Activated gamma-delta T cell treated with anti-CD3 and anti-CD28 coated beads, Interleukin-2, amount 50 U/mL, for 16 hours (primary cell): ENCODE data around the gene HERPUD2.

Experiments used
- DNase-seq: peaks from one replicate; pipeline ENCODE4 v3.0.0-alpha.2; 2020; ENCODE audit warnings: low read depth

The HERPUD2 gene, protein sequence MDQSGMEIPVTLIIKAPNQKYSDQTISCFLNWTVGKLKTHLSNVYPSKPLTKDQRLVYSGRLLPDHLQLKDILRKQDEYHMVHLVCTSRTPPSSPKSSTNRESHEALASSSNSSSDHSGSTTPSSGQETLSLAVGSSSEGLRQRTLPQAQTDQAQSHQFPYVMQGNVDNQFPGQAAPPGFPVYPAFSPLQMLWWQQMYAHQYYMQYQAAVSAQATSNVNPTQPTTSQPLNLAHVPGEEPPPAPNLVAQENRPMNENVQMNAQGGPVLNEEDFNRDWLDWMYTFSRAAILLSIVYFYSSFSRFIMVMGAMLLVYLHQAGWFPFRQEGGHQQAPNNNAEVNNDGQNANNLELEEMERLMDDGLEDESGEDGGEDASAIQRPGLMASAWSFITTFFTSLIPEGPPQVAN

DNA sequence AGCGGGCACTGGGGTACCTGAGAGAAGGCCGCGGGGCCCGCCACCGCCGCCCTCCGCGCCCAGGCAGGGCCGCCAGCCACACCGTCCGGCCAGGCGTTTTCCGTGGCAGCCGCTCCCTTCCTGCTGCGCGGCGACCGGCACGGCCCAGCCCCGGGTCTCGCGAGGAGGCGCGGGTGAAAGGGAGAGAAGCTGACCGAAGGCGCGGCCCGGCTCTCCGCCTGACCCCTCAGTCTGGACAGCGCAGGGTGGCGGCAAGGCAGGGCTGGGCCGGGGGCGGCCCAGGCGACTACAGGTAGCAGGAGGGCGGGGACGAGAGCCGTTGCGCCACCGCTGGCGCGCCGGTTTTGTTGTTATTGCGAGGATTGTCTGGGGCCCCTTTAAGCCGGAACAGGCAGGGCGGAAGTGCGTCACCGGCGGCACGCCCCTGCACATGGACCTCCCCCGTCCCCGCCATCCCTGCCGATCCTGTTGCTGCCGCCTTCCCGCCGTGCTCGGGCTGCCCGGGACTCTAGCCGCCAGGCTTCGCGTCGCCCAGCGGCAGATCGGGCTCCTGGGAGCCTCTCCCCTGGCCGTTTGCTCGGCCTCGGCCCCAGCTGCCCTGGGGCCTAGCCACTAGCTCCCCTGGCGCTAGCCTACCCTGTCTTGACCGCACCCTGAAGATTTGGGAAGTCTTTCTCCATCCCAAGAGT, at the start of gene HERPUD2:
Gene HERPUD2, minus strand, starts transcription at position 352 of the 689 bp plus-strand sequence. CDS start 805 bp downstream, outside the sequence.
- DNase-seq: peak; percentile 89

DNA sequence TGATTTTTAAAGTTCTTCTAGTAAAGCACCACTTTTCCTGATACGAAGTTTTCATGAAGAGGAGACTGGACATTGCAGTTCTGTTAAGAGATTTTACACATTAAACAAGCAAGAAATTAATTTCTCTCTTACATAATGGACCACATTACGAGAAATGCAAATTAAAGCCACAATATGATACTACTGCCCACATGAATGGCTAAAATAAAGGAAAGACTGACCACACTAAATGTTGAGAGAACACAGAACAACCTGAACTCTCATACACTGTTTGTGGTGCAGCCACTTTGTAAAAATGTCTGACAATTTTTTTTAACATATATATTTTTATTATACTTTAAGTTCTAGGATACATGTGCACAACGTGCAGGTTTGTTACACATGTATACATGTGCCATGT, 44.0 kb upstream of the HERPUD2 start:
- no peak for DNase-seq

DNA sequence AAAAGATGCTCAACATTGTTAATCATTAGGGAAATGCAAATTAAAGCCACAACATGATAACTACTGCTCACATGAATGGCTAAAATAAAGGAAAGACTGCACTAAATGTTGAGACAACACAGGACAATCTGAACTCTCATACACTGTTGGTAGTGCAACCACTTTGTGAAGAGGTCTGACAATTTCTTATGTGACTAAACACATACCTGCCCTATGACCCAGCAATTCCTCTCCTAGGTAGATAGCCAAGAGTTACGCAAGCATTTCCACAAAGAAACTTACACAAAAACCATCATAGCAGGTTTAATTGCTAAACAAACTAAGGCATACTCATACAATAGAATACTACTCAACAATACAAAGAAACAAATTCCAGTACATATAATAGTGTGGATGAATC, 41.8 kb upstream of the HERPUD2 start:
- no peak for DNase-seq

DNA sequence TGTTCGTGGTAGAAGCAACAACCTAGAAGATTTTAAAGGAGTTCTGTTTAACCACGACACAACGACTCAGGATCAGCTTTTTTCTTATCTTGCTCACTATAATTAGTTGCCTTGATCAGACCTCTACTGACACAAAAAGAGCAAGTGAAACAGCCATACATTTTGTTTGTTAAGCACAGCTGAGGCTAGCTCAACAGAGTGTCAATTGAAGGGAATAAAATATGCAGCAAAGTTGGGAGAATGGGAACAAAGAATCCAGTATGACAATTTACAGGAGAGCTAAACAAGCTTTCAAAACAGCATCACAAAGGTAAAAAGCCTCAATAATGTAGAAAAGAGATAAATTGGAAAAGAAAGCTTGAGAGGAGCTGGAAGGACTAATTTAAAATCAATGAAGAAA, 40.5 kb upstream of the HERPUD2 start:
- DNase-seq: no peak

DNA sequence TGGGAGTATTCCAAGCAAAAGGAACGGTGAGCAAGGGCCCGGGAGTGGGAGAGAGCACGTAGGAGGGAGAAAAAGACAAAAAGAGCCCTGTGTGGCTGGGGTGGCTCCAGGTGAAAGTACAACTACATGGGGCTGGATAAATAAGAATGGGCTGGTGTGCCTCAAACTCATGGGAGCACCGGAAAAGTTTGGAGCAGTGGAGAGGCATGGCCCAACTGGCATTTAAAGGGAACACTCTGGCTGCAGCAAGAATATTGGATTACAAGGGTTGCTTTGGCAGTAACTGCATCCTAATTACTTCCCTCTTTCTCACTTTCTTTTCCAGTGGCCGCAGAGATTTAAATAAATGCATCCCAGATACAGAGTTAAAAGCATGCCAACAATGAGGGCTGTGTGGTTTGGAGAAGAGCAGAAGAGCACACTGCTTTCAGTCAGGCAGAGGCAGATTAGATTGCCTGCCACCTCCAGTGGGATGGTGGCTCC, 39.1 kb upstream of the HERPUD2 start:
- DNase-seq: no peak

DNA sequence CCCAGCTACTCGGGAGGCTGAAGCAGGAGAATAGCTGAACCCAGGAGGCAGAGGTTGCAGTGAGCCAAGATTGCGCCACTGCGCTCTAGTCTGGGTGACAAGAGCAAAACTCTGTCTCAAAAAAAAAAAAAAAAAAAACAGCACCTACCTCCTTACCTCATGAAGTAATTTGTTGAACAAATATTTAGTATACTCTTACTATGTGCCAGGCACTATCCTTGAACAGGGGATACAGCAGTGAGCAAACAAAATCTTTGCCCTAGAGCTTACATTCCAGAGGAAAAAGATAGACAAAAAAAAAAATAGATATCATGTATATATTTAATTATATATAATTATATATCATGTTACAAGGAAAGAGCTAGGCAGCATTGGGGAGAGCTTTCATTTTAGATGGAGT, 36.4 kb upstream of the HERPUD2 start:
- DNase-seq: no peak

DNA sequence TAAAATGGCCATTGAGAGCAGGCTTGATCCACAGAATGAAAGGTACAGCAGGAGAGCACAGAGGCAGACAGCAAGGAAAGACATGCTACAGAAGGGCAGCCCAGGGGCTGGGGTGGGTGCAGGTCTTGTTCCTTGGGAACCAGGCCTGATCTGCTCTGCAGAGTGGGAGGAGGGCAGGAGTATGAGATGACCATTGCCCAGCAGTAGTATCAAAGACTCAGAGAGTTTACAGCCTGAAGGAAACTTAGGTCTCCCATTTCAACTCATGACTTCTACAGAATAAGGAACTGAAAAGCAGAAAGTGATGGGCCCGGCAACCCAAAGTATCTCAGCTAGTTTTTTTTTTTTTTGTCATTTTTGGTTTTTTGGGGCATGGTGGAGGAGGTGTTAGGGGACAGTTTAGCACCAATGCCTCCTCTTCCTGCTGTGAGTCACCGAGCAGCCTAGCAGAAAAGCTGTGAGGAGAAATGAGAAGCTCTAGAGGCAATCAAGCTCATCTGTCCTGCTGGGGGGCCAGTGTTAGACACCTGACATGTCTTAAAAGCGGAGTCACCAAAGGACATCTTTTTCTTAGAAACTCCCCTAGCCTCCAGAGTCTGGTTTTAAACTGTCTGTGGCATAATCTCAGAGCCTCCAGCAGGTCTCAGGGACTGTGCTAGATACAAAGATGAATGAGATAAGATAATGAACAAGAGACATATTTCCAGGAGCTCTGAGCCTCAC, 34.3 kb upstream of the HERPUD2 start:
- DNase-seq: peak; percentile 60

DNA sequence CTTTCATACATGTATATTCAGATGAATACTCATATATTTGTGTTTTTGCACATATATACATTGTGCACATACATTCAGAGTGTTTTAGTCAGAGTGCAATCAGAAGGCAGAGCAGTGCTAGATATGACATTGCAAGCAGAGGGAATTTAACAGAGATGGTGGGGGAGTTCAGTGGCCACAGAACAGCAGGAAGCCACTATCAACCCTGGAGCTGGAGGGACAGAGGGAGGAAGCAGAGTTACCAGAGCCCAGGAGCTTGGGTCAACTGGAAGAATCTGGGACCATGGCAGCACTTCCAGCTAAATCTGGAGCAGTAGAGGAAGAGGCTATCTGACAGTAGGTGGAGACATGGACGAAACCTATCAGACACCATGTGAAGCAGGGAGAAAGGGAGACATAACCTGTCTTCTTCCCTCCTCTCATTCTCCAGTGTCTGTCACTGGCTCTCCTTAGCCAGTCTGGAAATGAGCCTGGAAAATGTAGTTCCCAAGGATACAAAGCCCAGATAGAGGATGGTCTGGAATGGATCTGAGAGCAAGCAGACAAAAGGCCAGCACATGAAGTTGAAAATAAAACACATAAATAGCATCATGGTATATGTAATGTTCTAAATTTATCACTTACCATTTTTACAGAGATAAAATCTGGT, 33.6 kb upstream of the HERPUD2 start:
- DNase-seq: no peak

DNA sequence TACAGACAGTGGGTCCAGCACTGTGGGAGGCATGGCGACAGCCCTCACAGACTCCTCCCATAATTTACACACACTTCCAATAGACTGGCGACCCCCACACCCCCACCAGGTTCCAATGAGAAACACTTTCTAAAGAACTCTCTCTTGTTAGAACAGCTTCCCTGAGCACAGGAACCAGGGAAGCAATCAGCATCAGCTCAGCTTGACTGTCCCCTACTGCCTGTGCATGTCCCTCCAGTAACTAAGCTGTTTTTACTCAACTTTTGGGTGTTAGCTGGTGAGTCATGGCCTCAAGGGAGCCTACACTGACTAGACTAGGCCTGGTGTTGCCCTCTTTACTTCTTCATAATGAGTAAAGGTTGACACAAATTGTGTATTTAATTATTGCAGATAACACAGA, 32.6 kb upstream of the HERPUD2 start:
- DNase-seq: no peak

DNA sequence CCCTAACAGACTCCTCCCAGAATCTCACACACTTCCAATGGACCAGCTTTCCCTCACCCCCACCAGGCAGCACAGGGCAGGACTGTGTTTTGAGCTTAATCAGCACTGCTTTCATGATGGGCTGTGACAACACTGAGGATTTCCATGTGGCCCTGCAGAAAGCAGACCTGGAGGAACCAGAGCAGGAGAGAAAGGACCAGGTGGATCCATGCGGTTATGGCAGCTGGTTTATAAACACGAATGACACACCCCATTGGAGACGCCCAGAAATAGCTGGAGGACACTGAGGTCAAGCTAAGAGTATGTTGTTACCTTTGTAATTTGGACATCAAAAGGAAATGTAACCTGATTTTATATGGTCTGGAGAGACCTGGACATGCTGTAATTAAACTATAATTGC, 31.7 kb upstream of the HERPUD2 start:
- no peak for DNase-seq

DNA sequence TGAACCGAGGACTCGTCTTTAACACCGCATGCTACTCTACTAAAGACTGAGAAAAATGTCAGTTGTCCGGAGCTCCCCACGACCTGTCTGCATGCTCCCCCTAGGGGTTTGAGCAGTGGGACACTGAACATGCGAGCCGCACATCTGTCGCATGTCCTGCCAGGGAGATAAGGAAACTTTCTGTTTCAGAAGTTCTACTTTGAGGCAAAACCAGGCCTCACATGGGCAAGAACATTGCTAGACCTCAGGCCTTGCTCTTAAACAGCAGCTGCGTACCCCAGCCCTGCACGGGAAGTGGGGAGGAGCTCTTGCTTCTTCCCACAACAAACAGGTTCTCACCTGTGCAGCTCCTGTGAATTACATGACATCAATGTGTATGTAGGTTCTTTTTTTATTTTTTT, 30.3 kb upstream of the HERPUD2 start:
- DNase-seq: peak; percentile 51

DNA sequence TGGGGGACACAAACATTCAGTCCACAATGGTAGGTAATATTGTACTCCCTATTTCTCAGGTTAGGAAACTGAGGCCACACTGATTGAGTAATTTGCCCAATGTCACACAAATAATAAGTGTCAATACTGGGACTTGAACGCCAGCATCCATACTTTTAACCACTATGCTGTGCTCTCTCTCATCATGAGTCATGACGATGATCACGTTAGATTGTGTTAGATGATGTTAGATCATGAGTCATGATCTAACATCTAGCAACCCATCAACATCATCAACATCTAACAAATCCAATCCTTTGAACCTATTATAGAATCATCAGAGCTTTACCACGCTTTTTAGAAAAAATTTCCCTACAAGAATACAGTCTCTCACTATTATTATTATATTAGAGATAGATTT, 28.1 kb upstream of the HERPUD2 start:
- no peak for DNase-seq

DNA sequence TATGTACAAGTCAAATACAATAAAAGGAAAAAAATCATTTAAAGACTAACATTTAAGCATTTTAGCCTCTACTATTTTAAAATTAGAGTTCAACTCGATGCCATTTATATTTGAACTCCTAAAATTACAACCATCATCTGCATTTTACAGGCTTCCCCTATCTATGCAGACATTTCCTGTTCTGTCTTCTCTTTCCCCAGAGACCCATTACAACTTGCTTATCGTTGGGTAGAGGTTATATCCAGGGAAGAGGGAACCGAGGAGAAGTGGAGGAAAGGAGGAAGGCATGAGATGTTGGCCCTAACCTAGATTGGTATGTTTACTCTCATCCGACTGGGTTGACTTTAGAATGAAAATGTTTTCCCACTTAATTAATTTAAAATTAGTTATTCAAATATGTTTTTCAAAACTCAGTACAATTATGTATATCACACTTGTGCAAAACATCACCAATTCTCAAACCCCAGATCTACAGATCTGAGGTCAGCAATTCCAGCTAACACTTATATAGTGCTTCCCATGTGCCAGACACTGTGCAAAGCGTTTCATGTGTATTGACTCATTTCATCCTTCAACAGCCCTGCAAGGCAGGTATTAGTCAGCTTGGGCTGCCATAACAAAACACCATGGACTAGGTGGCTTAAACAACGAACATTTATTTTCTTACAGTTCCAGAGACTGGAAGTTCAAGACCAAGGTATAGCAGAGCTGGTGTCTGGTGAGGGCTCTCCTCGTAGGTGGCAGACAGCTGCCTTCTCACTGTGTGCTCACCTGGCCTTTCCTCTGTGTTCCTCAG, 27.3 kb upstream of the HERPUD2 start:
- no peak for DNase-seq

DNA sequence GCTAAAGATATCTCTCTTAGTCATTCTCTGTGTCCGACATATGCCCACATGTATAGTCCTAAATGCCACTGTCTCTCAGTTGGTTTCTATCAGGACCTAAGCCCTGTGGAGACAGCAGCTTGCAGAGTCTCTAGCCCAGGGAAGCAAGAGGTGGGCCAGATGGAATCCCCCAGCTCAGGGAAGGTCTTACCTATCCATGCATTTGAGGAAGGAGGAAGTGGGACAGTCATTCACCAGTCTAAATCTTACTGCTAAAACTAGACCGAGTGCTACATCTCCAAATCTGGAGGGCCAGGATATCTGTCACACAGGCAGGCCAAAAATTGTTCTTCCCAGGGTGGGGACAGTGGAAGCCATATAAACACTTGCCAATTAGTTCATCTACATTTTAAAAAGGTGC, 26.4 kb upstream of the HERPUD2 start:
- no peak for DNase-seq

DNA sequence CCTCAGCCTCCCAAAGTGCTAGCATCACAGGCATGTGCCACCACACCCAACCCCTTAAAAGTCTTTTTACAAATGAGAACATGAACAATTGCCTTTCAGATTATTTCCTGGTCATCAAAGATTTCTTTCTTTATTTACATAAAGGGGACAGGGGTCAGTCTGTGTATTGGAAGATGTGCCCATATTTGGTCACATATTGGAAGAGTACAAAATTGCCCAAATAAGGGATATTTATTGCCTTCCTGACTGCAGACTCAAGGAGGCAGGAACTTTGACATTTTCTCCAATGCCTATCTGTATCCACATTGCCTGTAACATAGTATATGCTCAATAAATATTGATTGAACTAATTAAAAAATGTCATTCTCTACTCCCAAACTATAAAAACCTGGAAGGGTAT, 25.9 kb upstream of the HERPUD2 start:
- DNase-seq: no peak

DNA sequence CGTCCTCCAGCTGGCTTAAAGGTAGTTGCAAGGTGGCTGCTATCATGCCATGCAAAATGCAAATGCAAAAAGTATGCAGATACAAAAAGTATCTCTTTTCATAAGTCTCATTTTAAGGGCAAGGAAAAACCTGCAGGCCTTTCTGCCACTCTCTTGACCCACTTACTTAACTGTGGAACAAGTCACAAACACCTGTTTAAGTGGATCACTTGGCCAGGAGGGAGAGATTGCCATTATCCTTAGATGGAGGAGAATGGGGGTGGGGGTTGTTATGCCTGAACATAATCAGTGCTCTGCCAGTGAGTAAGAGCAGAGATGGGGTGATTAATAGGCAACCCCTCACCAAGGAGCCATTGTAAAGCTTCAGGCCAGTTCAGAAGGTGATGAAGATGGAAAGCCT, 25.1 kb upstream of the HERPUD2 start:
- DNase-seq: no peak

DNA sequence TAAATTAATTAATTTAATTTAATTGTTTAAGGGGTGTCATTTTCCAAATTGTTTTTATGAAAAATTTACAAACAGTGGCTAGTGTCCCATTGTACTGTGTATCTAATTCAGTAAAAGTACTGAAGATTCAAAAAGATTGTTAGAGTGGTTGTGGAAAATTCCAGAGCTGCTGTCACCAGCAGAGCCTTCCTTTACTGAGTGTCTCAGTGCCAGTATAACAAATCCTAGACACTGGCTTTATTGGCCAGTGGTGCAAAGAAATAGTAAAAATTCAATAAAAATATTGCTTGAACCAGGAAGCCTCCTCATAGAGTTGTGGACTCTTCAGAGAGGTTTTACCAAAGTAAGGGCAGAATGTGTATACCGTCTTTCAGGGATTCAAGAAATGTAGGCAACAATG, 23.1 kb upstream of the HERPUD2 start:
- no peak for DNase-seq

DNA sequence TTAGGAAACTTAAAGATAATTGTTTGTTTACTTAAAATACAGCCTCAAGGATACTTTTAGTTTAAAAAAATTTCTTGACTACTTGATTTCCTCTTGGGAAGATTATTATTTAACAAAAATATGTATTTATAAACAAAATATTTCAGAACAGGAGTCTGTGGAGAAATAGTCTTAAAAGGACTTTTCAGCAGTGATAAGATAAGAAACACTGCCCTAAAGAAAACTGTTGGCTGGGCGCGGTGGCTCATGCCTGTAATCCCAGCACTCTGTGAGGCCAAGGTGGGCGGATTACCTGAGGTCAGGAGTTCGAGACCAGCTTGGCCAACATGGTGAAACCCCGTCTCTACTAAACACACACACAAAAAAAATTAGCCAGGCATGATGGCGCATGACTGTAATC, 22.6 kb upstream of the HERPUD2 start:
- no peak for DNase-seq

DNA sequence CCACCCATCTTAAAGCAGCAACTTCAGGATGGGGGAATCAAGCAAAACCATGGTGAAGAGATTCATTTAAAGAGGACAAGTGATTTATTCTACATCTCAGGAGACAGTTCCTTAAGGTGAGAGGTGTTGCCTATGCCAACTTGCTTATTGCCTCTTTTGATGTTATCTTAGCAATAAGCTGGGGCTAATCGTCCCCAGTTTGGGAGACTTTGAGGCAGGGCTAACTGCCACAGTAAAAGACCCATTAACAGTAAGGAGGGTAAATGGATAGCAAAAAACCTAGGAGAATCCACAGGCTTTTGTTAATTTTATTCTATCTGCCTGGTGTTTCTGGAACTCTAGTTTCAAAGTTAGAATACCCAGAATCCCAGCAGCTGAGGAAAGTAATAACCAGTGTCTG, 22.1 kb upstream of the HERPUD2 start:
- DNase-seq: no peak

DNA sequence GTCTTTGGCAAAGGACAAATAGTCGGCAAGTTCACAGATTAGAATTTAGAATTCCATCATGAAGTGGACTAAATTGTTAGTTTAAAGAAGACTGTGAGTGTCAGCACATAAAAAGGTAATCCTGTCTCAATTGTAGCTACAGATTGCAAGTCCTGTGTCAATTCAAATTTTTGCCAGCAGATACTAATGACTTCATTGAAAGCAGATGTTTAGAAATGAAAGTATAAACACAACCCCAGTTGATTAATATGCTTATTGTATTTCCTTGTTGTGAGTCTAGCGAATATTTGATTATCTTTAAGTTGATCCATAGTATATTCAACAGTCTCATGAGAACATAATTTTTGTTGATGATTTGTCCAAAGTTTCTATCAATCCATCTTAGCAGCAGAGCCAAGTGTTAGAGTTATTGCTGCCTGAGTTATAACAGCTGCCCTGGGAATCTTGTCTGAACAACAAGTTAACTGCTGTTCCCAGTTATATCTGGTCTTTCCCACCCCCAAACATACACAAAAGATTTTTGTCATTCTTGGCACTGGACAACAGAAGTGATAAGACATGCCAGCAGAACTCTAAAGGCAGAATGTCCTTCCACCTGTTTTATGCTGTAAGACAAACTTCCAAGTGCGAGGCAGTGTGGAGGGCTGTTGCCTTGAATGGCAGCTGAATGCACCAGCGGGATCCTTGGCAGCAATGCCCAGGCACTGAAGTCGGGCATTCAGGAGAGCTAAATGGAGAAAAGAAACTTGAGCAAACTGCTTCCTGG, 21.3 kb upstream of the HERPUD2 start:
- no peak for DNase-seq

DNA sequence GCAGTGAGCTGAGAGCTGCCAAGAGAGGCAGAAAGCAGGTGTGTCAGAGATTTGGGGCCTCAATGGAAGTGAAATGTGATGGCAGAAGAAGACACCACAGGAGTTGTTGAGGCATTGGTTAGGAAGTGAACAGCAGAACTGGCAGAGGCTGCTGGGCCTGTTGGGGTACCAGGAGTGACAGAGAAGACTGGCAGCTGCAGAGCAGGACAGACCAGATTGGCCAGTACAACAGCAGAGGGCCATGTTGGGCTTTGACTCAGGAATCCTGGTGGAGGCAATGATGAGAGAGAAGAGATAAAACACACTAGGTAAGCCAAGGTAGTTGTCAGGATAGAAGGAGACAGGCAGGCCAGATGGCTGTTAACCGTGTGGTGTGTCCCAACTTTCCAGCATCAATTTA, 19.9 kb upstream of the HERPUD2 start:
- no peak for DNase-seq
